ENCODE results near the gene TEX29.

Gene TEX29

GRCh38 chr13:111388851-111389500 is 68.5 kb downstream of the TEX29 start:
- in situ Hi-C loops (cut with HindIII; ENCODE audit: low pct_ligation_motif_present, low sequenced_read_pairs) = no loop called here
- H3K27ac ChIP-seq = no peak overlapping the region
- no peak for DNase-seq
- no peaks in the 10 kb centered on the region for H3K27me3 ChIP-seq (replicated peaks)
- no peak overlapping the region for H3K4me3 ChIP-seq (ENCODE audit: low read depth, low read length)
- no peaks in the 10 kb centered on the region for H3K36me3 ChIP-seq (replicated peaks)
- no peak for TF ChIP-seq CTCF (IDR thresholded peaks at IDR 0.05; ENCODE audit: low read depth, low read length, missing control alignments)

GRCh38 chr13:111389621-111390521 is 69.4 kb downstream of the TEX29 start:
- TF ChIP-seq CTCF (IDR thresholded peaks at IDR 0.05; ENCODE audit: low read depth, low read length, missing control alignments) = no peak

GRCh38 chr13:111390522-111391270 is 70.3 kb downstream of the TEX29 start:
- in situ Hi-C loops (cut with HindIII; ENCODE audit: low pct_ligation_motif_present, low sequenced_read_pairs) = no loop called here
- H3K4me3 ChIP-seq (ENCODE audit: low read depth, low read length) = no peak overlapping the region
- no peak overlapping the region for H3K27ac ChIP-seq
- no peaks in the 10 kb centered on the region for H3K27me3 ChIP-seq (replicated peaks)
- no peaks in the 10 kb centered on the region for H3K36me3 ChIP-seq (replicated peaks)
- no peak for TF ChIP-seq CTCF (IDR thresholded peaks at IDR 0.05; ENCODE audit: low read depth, low read length, missing control alignments)
- DNase-seq = no peak

More at GRCh38 chr13:111389621-111390521, 69.4 kb downstream of the TEX29 start:
- no peaks in the 10 kb centered on the region for H3K36me3 ChIP-seq (replicated peaks)
- no peak for DNase-seq
- in situ Hi-C loops (cut with HindIII; ENCODE audit: low pct_ligation_motif_present, low sequenced_read_pairs) = no loop called here
- H3K27me3 ChIP-seq (replicated peaks) = no peaks in the 10 kb centered on the region
- H3K4me3 ChIP-seq (ENCODE audit: low read depth, low read length) = no peak overlapping the region
- no peak overlapping the region for H3K27ac ChIP-seq

GRCh38 chr13:111392486-111392885 is 72.0 kb downstream of the TEX29 start:
- in situ Hi-C loops (cut with HindIII; ENCODE audit: low pct_ligation_motif_present, low sequenced_read_pairs) = no loop called here
- DNase-seq = no peak
- no peak overlapping the region for H3K27ac ChIP-seq
- no peak overlapping the region for H3K4me3 ChIP-seq (ENCODE audit: low read depth, low read length)
- no peaks in the 10 kb centered on the region for H3K36me3 ChIP-seq (replicated peaks)
- H3K27me3 ChIP-seq (replicated peaks) = no peaks in the 10 kb centered on the region
- no peak for TF ChIP-seq CTCF (IDR thresholded peaks at IDR 0.05; ENCODE audit: low read depth, low read length, missing control alignments)

GRCh38 chr13:111393221-111393790 is 72.9 kb downstream of the TEX29 start:
- TF ChIP-seq CTCF (IDR thresholded peaks at IDR 0.05; ENCODE audit: low read depth, low read length, missing control alignments) = no peak
- Histone ChIP-seq H3K27me3 (replicated peaks) (no peaks in the 10 kb centered on the region), H3K27ac (no peak overlapping the region), H3K4me3 (ENCODE audit: low read depth, low read length) (no peak overlapping the region), H3K36me3 (replicated peaks) (no peaks in the 10 kb centered on the region)
- no peak for DNase-seq
- in situ Hi-C loops (cut with HindIII; ENCODE audit: low pct_ligation_motif_present, low sequenced_read_pairs) = no loop called here
